ENCODE data around the gene FCHSD2.

FCHSD2 gene

GRCh38 chr11:73171436-73172161 is 29.5 kb upstream of the FCHSD2 start:
- DNase-seq: no peak

GRCh38 chr11:73170140-73170539 is 28.0 kb upstream of the FCHSD2 start:
- no peak for DNase-seq

GRCh38 chr11:73168925-73169579 is 26.9 kb upstream of the FCHSD2 start:
- no peak for DNase-seq

GRCh38 chr11:73167363-73167954 is 25.3 kb upstream of the FCHSD2 start:
- no peak for DNase-seq

GRCh38 chr11:73164803-73165540 is 22.9 kb upstream of the FCHSD2 start:
- no peak for DNase-seq

- DNase-seq: no peak
These were observed 21.6 kb upstream of the FCHSD2 start for GRCh38 chr11:73163638-73164174.

- DNase-seq: no peak
These were observed 20.1 kb upstream of the FCHSD2 start for GRCh38 chr11:73162196-73162740.

- no peak for DNase-seq
These were observed 18.1 kb upstream of the FCHSD2 start for GRCh38 chr11:73160005-73160760.

GRCh38 chr11:73159297-73159696 is 17.2 kb upstream of the FCHSD2 start:
- no peak for DNase-seq

GRCh38 chr11:73158356-73159051 is 16.4 kb upstream of the FCHSD2 start:
- DNase-seq: no peak

GRCh38 chr11:73157101-73158010 is 15.2 kb upstream of the FCHSD2 start:
- DNase-seq: no peak

- DNase-seq: no peak
These were observed 14.6 kb upstream of the FCHSD2 start for GRCh38 chr11:73156686-73157085.

GRCh38 chr11:73156114-73156513 is 14.0 kb upstream of the FCHSD2 start:
- no peak for DNase-seq

GRCh38 chr11:73155102-73155501 is 13.0 kb upstream of the FCHSD2 start:
- DNase-seq: no peak

- no peak for DNase-seq
These were observed 12.1 kb upstream of the FCHSD2 start for GRCh38 chr11:73154178-73154577.

GRCh38 chr11:73152861-73153483 is 10.9 kb upstream of the FCHSD2 start:
- peak; percentile 32 for DNase-seq

GRCh38 chr11:73152086-73152853 is 10.2 kb upstream of the FCHSD2 start:
- DNase-seq: no peak

- no peak for DNase-seq
These were observed 9.3 kb upstream of the FCHSD2 start for GRCh38 chr11:73151416-73151815.

- no peak for DNase-seq
These were observed 7.0 kb upstream of the FCHSD2 start for GRCh38 chr11:73149105-73149504.

Measured in stimulated activated CD4-positive, alpha-beta T cell treated with anti-CD3 and anti-CD28 coated beads, Interleukin-4, amount 100 ng/mL, for 1 hour (primary cell).